WTC11 (cell line): Measurements from ENCODE around the gene YKT6. TPM values are rescaled to one million over a fixed set of nuclear protein-coding genes. Genes with fewer than 3 reads are reported as not detected.

ENCODE experiments used
- ATAC-seq: fragments of 200-7000 bp; cut with Tn5 transposase; 2 replicates; pipeline ENCODE4 v1.10.0; 2021; ENCODE audit warnings: mild to moderate bottlenecking, moderate library complexity
- CTCF ChIA-PET: fragments of 300-600 bp; sonication (Branson Sonifier 250); formaldehyde crosslinking; loops from one replicate; lab custom pipeline; 2021; ENCODE audit warnings: antibody characterized with exemption; lab: Charles Lee
- POLR2A ChIA-PET: fragments of 350-600 bp; sonication (Branson Sonifier 250); formaldehyde crosslinking; loops from one replicate; lab custom pipeline; 2021; ENCODE audit warnings: antibody characterized with exemption; lab: Charles Lee
- DNase-seq: peaks from one replicate; pipeline ENCODE4 v3.0.0; 2021; ENCODE audit warnings: low spot score
- H3K27ac Mint-ChIP-seq: 2 replicates; pipeline ENCODE4 v1.8.0; 2021; ENCODE audit warnings: mixed read lengths
- H3K27me3 Mint-ChIP-seq: 2 replicates; pipeline ENCODE4 v1.8.0; 2021; ENCODE audit warnings: low read depth, mild to moderate bottlenecking, moderate library complexity, mixed read lengths
- H3K36me3 Mint-ChIP-seq: 2 replicates; pipeline ENCODE4 v1.8.0; 2021; ENCODE audit warnings: mixed read lengths
- H3K4me1 Mint-ChIP-seq: 2 replicates; pipeline ENCODE4 v1.8.0; 2022; ENCODE audit warnings: mixed read lengths
- H3K4me3 Mint-ChIP-seq: 2 replicates; pipeline ENCODE4 v1.8.0; 2021; ENCODE audit warnings: mild to moderate bottlenecking, moderate library complexity, mixed read lengths
- H3K9me3 Mint-ChIP-seq: 2 replicates; pipeline ENCODE4 v1.8.0; 2021; ENCODE audit warnings: mixed read lengths
- AR ChIP-seq: fragments of 250-450 bp; sonication (Bioruptor Pico); IDR thresholded peaks from 2 replicates; pipeline ENCODE4 v1.9.0; 2021; ENCODE audit warnings: mild to moderate bottlenecking
- CDX4 ChIP-seq: fragments of 250-450 bp; sonication (Bioruptor Pico); IDR thresholded peaks from 2 replicates; pipeline ENCODE4 v1.9.0; 2021; ENCODE audit warnings: moderate library complexity, mild to moderate bottlenecking, inconsistent platforms, borderline replicate concordance
- E2F5 ChIP-seq: sonication (generic); formaldehyde crosslinking; IDR thresholded peaks from 2 replicates; pipeline ENCODE4 v1.8.1; 2022; ENCODE audit warnings: mild to moderate bottlenecking, moderate library complexity, missing genetic modification reagents
- EMX1 ChIP-seq: fragments of 250-450 bp; sonication (Bioruptor Pico); IDR thresholded peaks from 2 replicates; pipeline ENCODE4 v1.8.0; 2021; ENCODE audit warnings: mild to moderate bottlenecking
- FOXK1 ChIP-seq: sonication (generic); formaldehyde crosslinking; IDR thresholded peaks from 2 replicates; pipeline ENCODE4 v1.8.0; 2022; ENCODE audit warnings: mild to moderate bottlenecking, moderate library complexity, missing genetic modification reagents
- FOXP4 ChIP-seq: sonication (generic); formaldehyde crosslinking; IDR thresholded peaks from 2 replicates; pipeline ENCODE4 v1.8.0; 2022; ENCODE audit warnings: mild to moderate bottlenecking, missing genetic modification reagents
- GTF2I ChIP-seq: fragments of 250-450 bp; sonication (Bioruptor Pico); conservative IDR thresholded peaks from 2 replicates; pipeline ENCODE4 v1.4.0; 2021; ENCODE audit warnings: mild to moderate bottlenecking
- NFE2L1 ChIP-seq: sonication (generic); formaldehyde crosslinking; IDR thresholded peaks from 2 replicates; pipeline ENCODE4 v1.8.1; 2023; ENCODE audit warnings: missing genetic modification reagents
- NR3C1 ChIP-seq: sonication (generic); formaldehyde crosslinking; conservative IDR thresholded peaks from 2 replicates; pipeline ENCODE4 v1.8.1; 2023; ENCODE audit warnings: low read depth, mild to moderate bottlenecking, missing genetic modification reagents
- PREB ChIP-seq: sonication (generic); formaldehyde crosslinking; IDR thresholded peaks from 2 replicates; pipeline ENCODE4 v1.8.1; 2022; ENCODE audit warnings: mild to moderate bottlenecking, missing genetic modification reagents, moderate library complexity, borderline replicate concordance
- SP1 ChIP-seq: sonication (generic); formaldehyde crosslinking; conservative IDR thresholded peaks from 2 replicates; pipeline ENCODE4 v1.8.1; 2022; ENCODE audit warnings: missing genetic modification reagents
- ZNF121 ChIP-seq: sonication (generic); formaldehyde crosslinking; IDR thresholded peaks from 2 replicates; pipeline ENCODE4 v1.8.0; 2023; ENCODE audit warnings: missing genetic modification reagents
- ZNF138 ChIP-seq: sonication (generic); formaldehyde crosslinking; conservative IDR thresholded peaks from 2 replicates; pipeline ENCODE4 v1.8.1; 2022; ENCODE audit warnings: mild to moderate bottlenecking, moderate library complexity, missing genetic modification reagents
- ZNF219 ChIP-seq: sonication (generic); formaldehyde crosslinking; IDR thresholded peaks from 2 replicates; pipeline ENCODE4 v1.8.0; 2023; ENCODE audit warnings: missing genetic modification reagents, mild to moderate bottlenecking, borderline replicate concordance
- ZNF317 ChIP-seq: sonication (generic); formaldehyde crosslinking; IDR thresholded peaks from 2 replicates; pipeline ENCODE4 v1.8.1; 2023; ENCODE audit warnings: low read depth, mild to moderate bottlenecking, moderate library complexity, missing genetic modification reagents, borderline replicate concordance
- ZNF423 ChIP-seq: fragments of 250-450 bp; sonication (Bioruptor Pico); IDR thresholded peaks from 2 replicates; pipeline ENCODE4 v2.1.2; 2022; ENCODE audit warnings: mild to moderate bottlenecking, moderate library complexity
- total RNA-seq: library from RNA; stranded (reverse); gene quantifications from 3 replicates; pipeline ENCODE4 v1.2.3, GENCODE V29; 2021

The YKT6 gene
- total RNA-seq, 1 experiment from 2014 or later: 102 TPM

- TF ChIP-seq E2F5 (CRISPR knock-in tag): no peak
- TF ChIP-seq, all 79 proteins: peak for 0
Measured at GRCh38 chr7:44182827-44183226, 18.0 kb upstream of the YKT6 start (continued).

GRCh38 chr7:44183386-44183785, 17.4 kb upstream of the YKT6 start:
- ChIA-PET POLR2A (no interaction called here), CTCF (no interaction called here)
- Mint-ChIP-seq H3K9me3 (peaks cover 24% of the 10 kb centered on the region), H3K4me1 (0 out of 2 replicates have a peak, but pooled peaks cover 2% of the 10 kb centered on the region), H3K27me3 (peaks cover 19% of the 10 kb centered on the region), H3K27ac (no peak overlapping the region), H3K36me3 (peaks cover 3% of the 10 kb centered on the region), H3K4me3 (no peak overlapping the region)
- TF ChIP-seq SP1 (CRISPR knock-in tag) (no peak), NR3C1 (CRISPR knock-in tag) (no peak), EMX1 (CRISPR knock-in tag) (no peak), ZNF317 (CRISPR knock-in tag) (no peak), GTF2I (CRISPR knock-in tag) (no peak), CDX4 (no peak), FOXP4 (CRISPR knock-in tag) (no peak), PREB (CRISPR knock-in tag) (no peak), ZNF121 (no peak), ZNF219 (CRISPR knock-in tag) (no peak), NFE2L1 (CRISPR knock-in tag) (no peak), ZNF138 (CRISPR knock-in tag) (no peak)
- ATAC-seq (no peak), DNase-seq (no peak)

GRCh38 chr7:44184206-44184872, 16.4 kb upstream of the YKT6 start:
- Mint-ChIP-seq H3K36me3 (peaks cover 3% of the 10 kb centered on the region), H3K4me3 (no peak overlapping the region), H3K4me1 (peaks cover 7% of the 10 kb centered on the region), H3K9me3 (peaks cover 24% of the 10 kb centered on the region), H3K27ac (no peak overlapping the region), H3K27me3 (peaks cover 14% of the 10 kb centered on the region)
- ChIA-PET POLR2A (no interaction called here), CTCF (no interaction called here)
- DNase-seq: no peak
- ATAC-seq: no peak
- TF ChIP-seq SP1 (CRISPR knock-in tag) (no peak), ZNF423 (CRISPR knock-in tag) (peak; percentile 89)
- TF ChIP-seq, all 79 proteins: peak for 1

GRCh38 chr7:44184873-44185446, 15.8 kb upstream of the YKT6 start:
- peaks cover 24% of the 10 kb centered on the region for H3K9me3 Mint-ChIP-seq
- POLR2A ChIA-PET: no interaction called here
- TF ChIP-seq AR (no peak), NFE2L1 (CRISPR knock-in tag) (no peak), FOXP4 (CRISPR knock-in tag) (no peak), FOXK1 (CRISPR knock-in tag) (no peak)
- TF ChIP-seq, all 79 proteins: peak for 0
- Mint-ChIP-seq H3K4me1 (peaks cover 7% of the 10 kb centered on the region), H3K4me3 (no peak overlapping the region), H3K27ac (no peak overlapping the region), H3K27me3 (peaks cover 13% of the 10 kb centered on the region), H3K36me3 (peaks cover 3% of the 10 kb centered on the region)
- DNase-seq: no peak
- ATAC-seq: no peak; the same call in 1 of the 2 replicates
- CTCF ChIA-PET: no interaction called here
